DOHH2 (cell line): ENCODE results near the gene UBTD1.

Experiments used
- H3F3A ChIP-seq: fragments of 200-600 bp; sonication (generic), shearing (Covaris generic); 2 replicates; pipeline ENCODE4 v1.6.0; 2016; ENCODE audit warnings: antibody characterized with exemption, mild to moderate bottlenecking; ENCODE audit not compliant: control insufficient read depth, insufficient read depth
- H3K27ac ChIP-seq: fragments of 200-600 bp; sonication (generic); 2 replicates; pipeline ENCODE4 v1.5.1; 2014; ENCODE audit warnings: low read depth, mild to moderate bottlenecking, low read length, moderate library complexity
- H3K27me3 ChIP-seq: fragments of 200-600 bp; sonication (generic); 2 replicates; pipeline ENCODE4 v1.6.1; 2014; ENCODE audit warnings: mild to moderate bottlenecking, low read length, mixed read lengths; ENCODE audit not compliant: control insufficient read depth
- H3K36me3 ChIP-seq: fragments of 200-600 bp; sonication (generic); 2 replicates; pipeline ENCODE4 v1.6.1; 2014; ENCODE audit warnings: mild to moderate bottlenecking, low read length, moderate library complexity, mixed read lengths; ENCODE audit not compliant: control insufficient read depth
- H3K4me1 ChIP-seq: fragments of 200-600 bp; sonication (generic); 2 replicates; pipeline ENCODE4 v1.6.1; 2014; ENCODE audit warnings: mild to moderate bottlenecking, low read length, mixed read lengths; ENCODE audit not compliant: control insufficient read depth
- H3K4me2 ChIP-seq: fragments of 200-600 bp; sonication (generic); 2 replicates; pipeline ENCODE4 v1.6.0; 2014; ENCODE audit warnings: mild to moderate bottlenecking, low read length, moderate library complexity
- H3K4me3 ChIP-seq: fragments of 200-600 bp; sonication (generic); 2 replicates; pipeline ENCODE4 v1.5.1; 2014; ENCODE audit warnings: mild to moderate bottlenecking, low read length, mixed read lengths
- H3K79me2 ChIP-seq: fragments of 200-600 bp; sonication (generic); 2 replicates; pipeline ENCODE4 v1.6.1; 2014; ENCODE audit warnings: mild to moderate bottlenecking, low read length, mixed read lengths; ENCODE audit not compliant: control insufficient read depth
- H3K9me2 ChIP-seq: fragments of 200-600 bp; sonication (generic); replicated peaks from 2 replicates; pipeline ENCODE4 v1.6.1; 2014; ENCODE audit warnings: mild to moderate bottlenecking, low read length, mixed read lengths; ENCODE audit not compliant: control insufficient read depth
- H3K9me3 ChIP-seq: fragments of 200-600 bp; sonication (generic); 2 replicates; pipeline ENCODE4 v1.6.1; 2014; ENCODE audit warnings: antibody characterized with exemption, low read length, mixed read lengths; ENCODE audit not compliant: control insufficient read depth, insufficient read depth
- H4K20me1 ChIP-seq: fragments of 200-600 bp; sonication (generic); 2 replicates; pipeline ENCODE4 v1.6.0; 2014; ENCODE audit warnings: low read depth, mild to moderate bottlenecking, antibody characterized with exemption, low read length, moderate library complexity; ENCODE audit not compliant: control insufficient read depth, insufficient read depth
- EZH2phosphoT487 ChIP-seq: fragments of 200-600 bp; sonication (generic); IDR thresholded peaks from 2 replicates; pipeline ENCODE4 v1.6.1; 2017; ENCODE audit warnings: borderline replicate concordance, mild to moderate bottlenecking, antibody characterized with exemption, low read length, moderate library complexity, mixed read lengths
- TF ChIP-seq, protein P1 (sequence below): fragments of 200-600 bp; sonication (generic); IDR thresholded peaks from one replicate; pipeline ENCODE4 v1.5.1; 2014; ENCODE audit warnings: antibody characterized with exemption, mild to moderate bottlenecking, low read depth, low read length; ENCODE audit not compliant: poor library complexity, severe bottlenecking

Gene UBTD1

DNA sequence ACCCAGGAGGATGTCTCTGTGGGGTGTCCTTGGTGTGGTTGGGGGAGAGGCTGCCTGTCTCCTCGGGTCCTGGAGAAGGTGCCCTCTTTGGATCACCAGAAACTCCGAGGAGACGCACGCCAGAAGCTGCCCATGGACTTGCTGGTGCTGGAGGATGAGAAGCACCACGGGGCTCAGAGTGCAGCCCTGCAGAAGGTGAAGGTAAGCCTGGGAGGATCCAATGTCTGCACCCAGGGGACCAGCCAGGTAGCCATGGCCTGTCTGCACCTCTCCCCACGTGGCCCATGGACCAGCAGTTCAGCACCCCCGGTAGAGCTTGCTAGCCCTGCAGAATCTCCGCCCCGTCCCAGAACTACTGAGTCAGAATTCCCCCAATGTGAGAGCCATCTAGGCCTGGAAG, 79.0 kb downstream of the UBTD1 start:
- Histone ChIP-seq H3K79me2 (no peaks in the 10 kb centered on the region), H3K4me1 (no peaks in the 10 kb centered on the region), H3K4me2 (no peak overlapping the region), H4K20me1 (no peaks in the 10 kb centered on the region), H3K27me3 (peaks cover 4% of the 10 kb centered on the region; the same call in 1 of the 2 replicates), H3K9me3 (no peaks in the 10 kb centered on the region), H3K4me3 (no peak overlapping the region), H3F3A (no peaks in the 10 kb centered on the region), H3K27ac (no peak overlapping the region), H3K9me2 (no peaks in the 10 kb centered on the region), H3K36me3 (no peaks in the 10 kb centered on the region)
- TF ChIP-seq, protein P1, sequence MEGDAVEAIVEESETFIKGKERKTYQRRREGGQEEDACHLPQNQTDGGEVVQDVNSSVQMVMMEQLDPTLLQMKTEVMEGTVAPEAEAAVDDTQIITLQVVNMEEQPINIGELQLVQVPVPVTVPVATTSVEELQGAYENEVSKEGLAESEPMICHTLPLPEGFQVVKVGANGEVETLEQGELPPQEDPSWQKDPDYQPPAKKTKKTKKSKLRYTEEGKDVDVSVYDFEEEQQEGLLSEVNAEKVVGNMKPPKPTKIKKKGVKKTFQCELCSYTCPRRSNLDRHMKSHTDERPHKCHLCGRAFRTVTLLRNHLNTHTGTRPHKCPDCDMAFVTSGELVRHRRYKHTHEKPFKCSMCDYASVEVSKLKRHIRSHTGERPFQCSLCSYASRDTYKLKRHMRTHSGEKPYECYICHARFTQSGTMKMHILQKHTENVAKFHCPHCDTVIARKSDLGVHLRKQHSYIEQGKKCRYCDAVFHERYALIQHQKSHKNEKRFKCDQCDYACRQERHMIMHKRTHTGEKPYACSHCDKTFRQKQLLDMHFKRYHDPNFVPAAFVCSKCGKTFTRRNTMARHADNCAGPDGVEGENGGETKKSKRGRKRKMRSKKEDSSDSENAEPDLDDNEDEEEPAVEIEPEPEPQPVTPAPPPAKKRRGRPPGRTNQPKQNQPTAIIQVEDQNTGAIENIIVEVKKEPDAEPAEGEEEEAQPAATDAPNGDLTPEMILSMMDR = no peak
- no peak for TF ChIP-seq EZH2phosphoT487

GRCh38 chr10:97578171-97578844, 79.6 kb downstream of the UBTD1 start:
- TF ChIP-seq EZH2phosphoT487 = no peak
- TF ChIP-seq, protein P1 = no peak
- H3K4me1 ChIP-seq = no peaks in the 10 kb centered on the region
- no peaks in the 10 kb centered on the region for H3K9me2 ChIP-seq
- peaks cover 4% of the 10 kb centered on the region; the same call in 1 of the 2 replicates for H3K27me3 ChIP-seq
- no peak overlapping the region for H3K27ac ChIP-seq
- H3K4me3 ChIP-seq = no peak overlapping the region
- H3K9me3 ChIP-seq = no peaks in the 10 kb centered on the region
- H3K4me2 ChIP-seq = no peak overlapping the region
- H3K79me2 ChIP-seq = no peaks in the 10 kb centered on the region
- no peaks in the 10 kb centered on the region for H4K20me1 ChIP-seq
- H3K36me3 ChIP-seq = no peaks in the 10 kb centered on the region
- H3F3A ChIP-seq = no peaks in the 10 kb centered on the region

DNA sequence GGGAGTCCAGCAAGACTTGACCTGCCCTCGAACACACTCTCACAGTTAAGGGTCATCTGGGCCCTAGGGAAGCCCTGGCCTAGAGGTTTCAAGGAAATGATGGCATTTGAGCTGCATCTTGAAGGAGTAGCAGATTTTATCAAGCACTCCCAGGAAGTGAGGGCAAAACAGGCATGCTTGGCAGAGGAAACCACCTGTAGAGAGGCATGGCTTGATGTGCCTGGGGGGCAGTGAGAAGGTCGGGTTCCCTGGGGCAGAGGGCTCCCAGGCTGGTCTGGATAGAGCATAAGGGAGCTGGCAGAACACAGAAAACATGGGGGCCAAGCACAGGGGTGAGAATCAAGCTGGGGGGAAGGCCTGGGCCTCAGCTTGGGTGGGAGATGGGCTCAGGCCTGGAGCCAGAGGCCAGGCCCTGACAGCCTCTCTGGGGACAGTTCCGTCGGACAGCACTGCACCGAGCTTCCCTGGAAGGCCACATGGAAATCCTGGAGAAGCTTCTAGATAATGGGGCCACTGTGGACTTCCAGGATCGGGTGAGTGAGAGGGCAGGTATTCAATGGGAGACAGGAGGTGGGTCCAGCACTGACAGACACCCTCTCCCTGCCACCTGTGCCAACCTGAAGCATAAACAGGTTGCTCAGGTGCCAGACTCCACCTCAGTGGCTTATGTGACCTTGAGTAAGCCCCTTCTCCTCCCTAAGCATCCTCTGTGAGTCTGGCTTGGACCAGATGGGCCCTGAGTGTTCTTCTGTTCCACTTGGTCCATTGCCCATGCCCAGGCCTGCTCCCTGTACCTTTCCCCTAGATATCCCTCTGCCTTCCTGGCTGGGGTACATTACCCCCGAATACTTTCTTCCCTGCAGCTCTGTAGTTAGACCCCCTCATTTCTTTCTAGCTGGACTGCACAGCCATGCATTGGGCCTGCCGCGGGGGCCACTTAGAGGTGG, 82.0 kb downstream of the UBTD1 start:
- no peak overlapping the region for H3K4me2 ChIP-seq
- H3F3A ChIP-seq = no peaks in the 10 kb centered on the region
- H3K4me1 ChIP-seq = no peaks in the 10 kb centered on the region
- H4K20me1 ChIP-seq = no peaks in the 10 kb centered on the region
- peaks cover 4% of the 10 kb centered on the region; the same call in 1 of the 2 replicates for H3K27me3 ChIP-seq
- no peaks in the 10 kb centered on the region for H3K36me3 ChIP-seq
- H3K4me3 ChIP-seq = no peak overlapping the region
- H3K9me2 ChIP-seq = no peaks in the 10 kb centered on the region
- no peaks in the 10 kb centered on the region for H3K79me2 ChIP-seq
- TF ChIP-seq, protein P1 = no peak
- TF ChIP-seq EZH2phosphoT487 = no peak
- H3K27ac ChIP-seq = no peak overlapping the region
- no peaks in the 10 kb centered on the region for H3K9me3 ChIP-seq
